ENCODE measurements around the gene TRIM8.

- TF ChIP-seq CTCF (IDR thresholded peaks at IDR 0.05; ENCODE audit: insufficient read depth, low read length, poor library complexity, severe bottlenecking) (no peak), EZH2phosphoT487 (conservative IDR thresholded peaks at IDR 0.05; ENCODE audit: low read length) (no peak)
These were observed 31.6 kb downstream of the TRIM8 start for GRCh38 chr10:102675666-102676533.

Data from SU-DHL-6 (cell line).